Stimulated activated CD4-positive, alpha-beta T cell treated with anti-CD3 and anti-CD28 coated beads, Interleukin-1b, Interleukin-23, amount 100 ng/mL, for 48 hours (primary cell): ENCODE measurements around the gene KRTAP5-7.
"Not testable (repeated sequence)": the region's sequence is repeated elsewhere in the genome, so short reads cannot be mapped to it uniquely, and the experiment has no call there.

Experiments
- DNase-seq: peaks from one replicate; pipeline ENCODE4 v3.0.0-alpha.2; 2020

KRTAP5-7 gene

DNA sequence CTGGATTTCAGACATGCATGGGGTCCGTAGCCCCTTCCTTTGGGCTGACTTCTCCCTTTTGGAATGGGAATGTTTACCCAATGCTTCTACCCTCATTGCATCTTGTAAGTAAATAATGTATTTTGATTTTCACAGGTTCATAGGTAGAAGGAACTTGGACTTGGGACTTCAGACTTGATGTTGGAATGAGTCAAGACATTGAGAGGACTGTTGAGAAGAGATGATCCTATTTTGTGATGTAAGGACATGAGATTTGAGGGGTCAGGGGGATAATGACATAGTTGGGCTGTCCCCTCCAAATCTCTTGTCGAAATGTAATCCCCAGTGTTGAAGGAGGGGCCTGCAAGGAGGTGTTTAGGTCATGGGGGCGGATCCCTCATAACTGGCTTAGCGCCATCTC lies 37.4 kb downstream of the KRTAP5-7 start:
- DNase-seq: no peak

DNA sequence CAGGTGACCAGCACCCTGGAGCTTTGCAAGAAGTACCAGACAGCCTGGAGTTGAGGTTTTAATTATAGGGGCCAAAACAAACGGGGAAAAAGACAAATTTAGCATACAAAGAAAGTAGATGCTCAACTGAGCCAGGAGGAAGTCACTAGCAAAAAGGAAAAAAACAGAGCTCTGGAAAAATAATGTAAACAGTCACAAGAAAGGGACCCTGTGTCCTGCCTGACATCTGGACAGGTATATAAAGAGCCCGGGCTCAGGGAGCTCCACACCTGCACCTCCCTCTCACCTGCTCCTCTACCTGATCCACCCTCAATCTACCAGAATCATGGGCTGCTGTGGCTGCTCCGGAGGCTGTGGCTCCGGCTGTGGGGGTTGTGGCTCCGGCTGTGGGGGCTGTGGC lies 38.2 kb downstream of the KRTAP5-7 start, which contains the start of gene KRTAP5-10:
KRTAP5-10 (plus strand) TSS at position 301 of the 400 bp plus-strand sequence; CDS start at position 326, 25 bp downstream.
- DNase-seq: no peak

DNA sequence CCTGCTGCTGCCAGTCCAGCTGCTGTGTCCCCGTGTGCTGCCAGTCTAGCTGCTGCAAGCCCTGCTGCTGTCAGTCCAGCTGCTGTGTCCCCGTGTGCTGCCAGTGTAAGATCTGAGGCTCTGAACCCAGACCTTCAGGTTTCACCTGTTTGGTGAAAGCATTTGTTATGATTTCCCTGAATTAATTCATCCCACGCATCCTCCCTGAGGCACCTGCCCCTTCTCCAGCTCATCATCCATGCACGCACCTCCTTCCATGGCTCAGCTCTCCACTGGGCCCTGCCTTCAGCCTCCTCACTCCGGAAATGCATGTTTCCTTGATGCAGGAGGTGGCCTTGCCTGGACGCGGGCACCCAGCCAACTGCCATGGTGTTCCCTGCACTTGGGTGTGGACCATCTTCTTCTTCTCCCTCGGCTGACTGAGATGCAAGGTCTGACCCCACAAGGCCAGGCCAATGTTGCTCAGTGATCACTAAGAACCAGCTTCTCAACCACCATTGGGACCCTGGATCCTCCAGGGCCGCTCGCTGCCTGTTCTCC lies 39.1 kb downstream of the KRTAP5-7 start:
- no peak for DNase-seq

DNA sequence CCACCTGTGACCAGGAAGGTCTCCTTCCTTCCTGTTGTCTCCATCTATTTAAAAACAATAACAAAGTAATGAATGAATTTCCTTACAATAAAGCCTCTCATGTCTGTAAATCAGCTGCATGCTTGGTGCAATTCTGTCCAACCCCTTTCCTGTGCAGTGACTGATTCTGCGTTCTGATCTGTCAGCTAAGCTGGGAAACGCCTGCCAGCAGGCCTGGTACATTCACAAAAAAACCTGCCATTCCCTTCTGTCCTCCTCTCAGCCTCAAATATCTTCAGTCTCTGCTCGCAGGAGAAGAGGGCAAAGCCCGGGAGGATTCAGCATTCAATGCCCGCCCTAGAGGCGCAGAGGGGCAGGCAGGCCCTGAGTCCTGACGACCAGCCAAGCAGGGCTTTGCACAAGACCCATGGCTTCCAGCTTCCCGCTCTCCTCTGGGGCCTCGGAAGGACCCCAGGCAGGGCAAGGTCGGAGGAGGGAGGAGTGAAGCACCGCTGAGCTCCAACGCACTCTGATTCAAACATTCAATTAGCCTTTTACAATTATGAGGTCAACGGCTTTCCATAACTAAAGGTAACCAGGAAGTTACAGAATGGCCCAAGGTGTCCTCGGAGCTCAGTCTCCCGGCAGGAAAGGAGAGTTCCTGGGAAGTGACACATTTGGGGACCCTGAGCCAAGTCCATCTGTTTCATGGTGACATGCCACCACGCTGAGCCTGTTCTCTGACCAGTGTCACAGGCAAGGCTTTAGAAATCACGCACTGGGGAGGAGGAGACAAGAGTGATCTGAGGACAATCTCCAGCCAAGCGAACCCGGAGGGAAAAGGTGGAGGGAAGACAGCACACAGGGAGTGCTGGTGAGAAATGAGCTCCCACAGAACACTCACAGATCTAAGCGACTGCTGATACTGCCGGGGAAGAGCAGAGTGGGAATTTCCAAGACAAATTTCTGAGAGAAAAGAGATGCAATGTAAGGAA lies 39.8 kb downstream of the KRTAP5-7 start:
- DNase-seq: not testable (repeated sequence)

DNA sequence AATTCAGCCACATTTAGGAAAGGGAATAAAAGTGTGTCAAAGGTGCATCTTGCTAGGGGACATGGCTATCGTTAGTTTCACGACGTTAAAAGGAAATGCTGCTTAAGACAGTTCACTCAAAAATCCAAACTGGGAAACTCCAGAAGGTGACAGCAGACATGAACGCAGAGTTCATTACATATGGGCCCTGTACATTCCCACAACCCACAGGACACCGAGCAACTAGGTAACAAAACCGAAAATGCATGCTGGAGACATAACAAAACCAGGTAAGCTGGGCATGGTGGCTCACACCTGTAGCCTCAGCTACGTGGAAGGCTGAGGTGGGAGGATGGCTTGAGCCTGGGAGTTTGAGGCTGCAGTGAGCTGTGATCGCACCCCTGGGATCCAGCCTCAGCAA lies 40.6 kb downstream of the KRTAP5-7 start:
- not testable (repeated sequence) for DNase-seq

DNA sequence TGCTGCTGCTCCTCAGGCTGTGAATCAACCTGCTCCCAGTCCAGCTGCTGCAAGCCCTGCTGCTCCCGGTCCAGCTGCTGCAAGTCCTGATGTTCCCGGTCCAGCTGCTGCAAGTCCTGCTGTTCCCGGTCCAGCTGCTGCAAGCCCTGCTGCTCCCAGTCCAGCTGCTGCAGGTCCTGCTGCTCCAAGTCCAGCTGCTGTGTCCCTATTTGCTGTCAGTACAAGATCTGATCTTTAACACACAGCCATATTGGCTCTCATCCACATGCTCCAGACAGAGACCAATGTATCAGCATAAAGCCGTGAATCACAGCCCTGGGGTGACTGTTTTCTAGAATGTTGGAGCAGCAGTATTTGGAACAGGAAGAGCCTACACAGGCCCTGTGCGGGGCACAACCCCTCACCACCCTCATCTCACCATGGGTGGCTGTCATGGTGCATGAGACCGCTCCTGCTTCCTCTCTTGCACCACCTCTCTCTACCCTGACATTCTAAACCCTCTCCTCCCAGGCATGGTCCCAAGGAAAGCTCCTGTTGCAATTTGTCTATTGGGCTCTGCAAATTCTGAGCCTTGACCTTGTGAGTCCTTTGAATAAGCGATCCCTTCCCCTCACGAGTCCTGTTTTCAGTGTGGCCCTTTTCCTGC lies 41.8 kb downstream of the KRTAP5-7 start:
- no peak for DNase-seq

DNA sequence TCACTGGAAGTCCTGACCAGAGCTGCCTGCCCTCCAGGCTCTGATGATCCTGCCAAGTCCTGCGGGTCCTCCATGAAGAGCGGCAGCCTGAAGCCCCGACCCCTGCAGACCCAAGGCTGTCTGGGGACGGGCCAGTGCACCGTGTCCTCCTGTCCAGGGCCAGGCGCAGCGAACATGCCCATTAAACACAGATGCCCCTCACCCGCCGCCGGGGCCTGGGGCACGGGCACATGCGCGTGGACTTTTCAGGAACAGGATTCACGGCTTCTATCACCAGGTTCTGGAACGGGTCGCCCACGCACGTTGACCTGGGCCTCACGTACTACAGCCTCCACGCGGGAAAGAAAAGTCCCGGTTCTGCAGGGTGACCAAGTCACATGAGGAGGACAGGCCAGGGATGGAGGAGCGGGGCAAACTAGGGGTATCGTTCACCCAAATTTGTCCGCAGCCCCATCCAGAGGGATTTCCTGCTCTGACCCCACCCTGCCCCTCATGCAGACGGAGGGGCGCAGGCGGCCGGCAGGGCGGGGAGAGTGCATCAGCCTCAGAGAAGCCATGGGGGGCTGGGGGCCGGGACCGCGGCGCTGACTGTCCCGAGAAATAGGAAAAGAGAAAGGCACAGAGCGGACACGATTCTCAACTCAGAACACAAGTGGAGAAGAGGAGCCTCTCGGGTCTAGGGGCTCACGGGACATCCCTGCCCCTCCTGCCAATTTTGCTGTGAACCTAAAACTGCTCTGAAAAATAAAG lies 44.2 kb downstream of the KRTAP5-7 start:
- DNase-seq: not testable (repeated sequence)

DNA sequence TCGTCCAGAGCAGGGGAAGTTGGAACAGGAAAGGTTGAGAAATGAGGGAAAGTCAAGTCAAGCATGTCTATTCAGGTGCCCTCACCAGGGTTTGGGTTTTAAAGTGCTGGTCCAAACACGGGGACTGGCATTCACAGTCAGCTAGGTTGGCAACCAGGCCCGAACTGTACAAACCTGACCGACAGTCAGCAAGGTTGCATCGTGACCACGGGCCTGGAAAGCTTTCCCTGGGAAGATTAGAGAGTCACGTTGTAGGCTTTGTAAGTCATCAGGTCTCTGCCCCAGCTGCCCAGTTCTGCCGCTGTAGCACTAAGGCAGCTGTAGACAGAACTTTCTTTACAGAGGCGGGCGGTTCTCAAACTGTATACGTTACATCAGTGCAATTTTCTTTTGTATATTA lies 45.7 kb downstream of the KRTAP5-7 start:
- DNase-seq: no peak

DNA sequence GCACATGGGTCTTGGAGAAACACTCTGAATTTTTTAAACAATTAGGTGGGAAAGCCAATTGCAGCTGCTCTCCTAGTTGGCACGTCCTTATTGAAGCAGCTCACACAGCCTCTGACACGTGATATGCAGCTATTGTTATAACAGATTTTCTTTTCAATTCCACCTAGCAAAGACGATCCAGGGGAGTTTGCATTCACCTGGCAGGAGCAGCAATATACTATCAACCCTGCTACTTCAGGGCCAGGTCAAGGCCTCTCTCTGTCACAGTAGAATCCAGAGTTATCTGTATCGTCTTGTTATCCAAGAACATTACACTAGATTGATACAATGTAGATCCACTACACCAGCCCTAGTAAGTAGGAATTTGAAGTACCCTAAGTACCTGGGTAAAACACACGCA lies 47.4 kb downstream of the KRTAP5-7 start:
- DNase-seq: no peak

DNA sequence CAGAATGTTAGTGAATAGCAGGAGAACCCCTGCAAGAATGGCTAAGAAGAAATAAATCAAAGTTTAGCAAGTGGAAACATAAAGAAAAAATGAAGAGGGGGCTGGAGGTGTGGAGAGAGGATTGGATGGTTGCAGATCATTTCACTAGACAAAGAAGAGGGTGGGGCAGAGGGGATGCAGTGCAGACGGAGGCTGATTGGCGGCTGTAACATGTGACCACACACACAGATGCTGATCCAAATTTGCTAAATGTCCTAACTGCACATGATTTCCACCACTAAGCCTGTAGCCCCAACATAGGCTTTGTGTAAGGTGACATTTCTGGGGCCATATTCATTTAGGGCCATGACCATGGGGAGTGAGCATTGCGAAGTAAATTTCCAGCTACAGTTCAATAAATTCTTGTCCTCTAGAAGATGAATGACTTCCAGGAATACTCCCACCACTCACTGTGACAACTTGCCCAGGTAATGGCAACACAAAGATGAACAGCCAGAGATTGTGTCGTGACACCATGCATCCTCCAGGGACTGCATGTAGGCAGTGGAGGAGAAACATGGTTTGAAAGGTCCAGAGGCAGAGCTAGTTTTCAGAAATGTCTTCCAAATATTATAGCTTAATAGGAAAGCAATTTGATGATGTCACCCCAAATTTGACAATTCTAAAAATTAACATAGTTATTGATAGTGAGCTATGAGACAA lies 48.8 kb downstream of the KRTAP5-7 start:
- DNase-seq: no peak

DNA sequence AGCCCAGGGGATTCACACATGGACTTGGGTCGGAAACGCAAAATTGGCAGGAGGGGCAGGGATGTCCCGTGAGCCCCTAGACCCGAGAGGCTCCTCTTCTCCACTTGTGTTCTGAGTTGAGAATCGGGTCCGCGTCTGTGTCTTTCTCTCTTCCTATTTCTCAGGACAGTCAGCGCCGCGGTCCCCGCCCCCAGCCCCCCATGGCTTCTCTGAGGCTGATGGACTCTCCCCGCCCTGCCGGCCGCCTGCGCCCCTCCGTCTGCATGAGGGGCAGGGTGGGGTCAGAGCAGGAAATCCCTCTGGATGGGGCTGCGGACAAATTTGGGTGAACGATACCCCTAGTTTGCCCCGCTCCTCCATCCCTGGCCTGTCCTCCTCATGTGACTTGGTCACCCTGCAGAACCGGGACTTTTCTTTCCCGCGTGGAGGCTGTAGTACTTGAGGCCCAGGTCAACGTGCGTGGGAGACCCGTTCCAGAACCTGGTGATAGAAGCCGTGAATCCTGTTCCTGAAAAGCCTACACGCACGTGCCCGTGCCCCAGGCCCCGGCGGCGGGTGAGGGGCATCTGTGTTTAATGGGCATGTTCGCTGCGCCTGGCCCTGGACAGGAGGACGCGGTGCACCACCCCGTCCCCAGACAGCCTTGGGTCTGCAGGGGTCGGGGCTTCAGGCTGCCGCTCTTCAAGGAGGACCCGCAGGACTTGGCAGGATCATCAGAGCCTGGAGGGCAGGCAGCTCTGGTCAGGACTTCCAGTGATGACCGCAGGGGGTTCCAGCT lies 49.8 kb downstream of the KRTAP5-7 start:
- not testable (repeated sequence) for DNase-seq

DNA sequence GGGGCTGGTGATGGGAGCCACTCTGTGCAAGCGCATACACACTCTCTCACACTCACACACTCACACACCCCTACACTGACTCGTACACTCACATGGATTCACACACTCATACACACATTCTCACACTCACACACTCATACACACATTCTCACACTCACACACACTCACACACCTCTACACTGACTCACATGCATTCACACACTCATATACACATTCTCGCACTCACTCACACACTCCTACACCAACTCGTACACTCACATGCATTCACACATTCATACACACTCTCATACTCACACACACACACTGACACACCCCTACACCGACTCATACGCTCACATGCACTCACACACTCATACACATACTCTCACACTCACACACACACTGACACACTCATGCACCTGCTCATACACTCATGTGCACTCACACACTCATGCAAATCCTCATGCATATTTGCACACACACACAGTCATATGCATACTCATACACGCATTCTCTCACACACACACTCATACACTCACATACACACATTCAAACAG lies 50.5 kb downstream of the KRTAP5-7 start:
- no peak for DNase-seq
